Erythroblast (primary cell): ENCODE measurements around the gene TTYH2.

Source experiments
- DNase-seq, 2 experiments: peaks; one replicate each; lab custom pipeline; 2025; lab: John Stamatoyannopoulos, UW
- GATA1 ChIP-seq: IDR thresholded peaks from 2 replicates; pipeline ENCODE4 v1.6.1; 2011; ENCODE audit warnings: low read depth, mild to moderate bottlenecking, control low read depth, low read length, moderate library complexity
- POLR2A ChIP-seq: IDR thresholded peaks from 2 replicates; pipeline ENCODE4 v1.6.1; 2011; ENCODE audit warnings: mild to moderate bottlenecking, low read length

The TTYH2 gene

DNA sequence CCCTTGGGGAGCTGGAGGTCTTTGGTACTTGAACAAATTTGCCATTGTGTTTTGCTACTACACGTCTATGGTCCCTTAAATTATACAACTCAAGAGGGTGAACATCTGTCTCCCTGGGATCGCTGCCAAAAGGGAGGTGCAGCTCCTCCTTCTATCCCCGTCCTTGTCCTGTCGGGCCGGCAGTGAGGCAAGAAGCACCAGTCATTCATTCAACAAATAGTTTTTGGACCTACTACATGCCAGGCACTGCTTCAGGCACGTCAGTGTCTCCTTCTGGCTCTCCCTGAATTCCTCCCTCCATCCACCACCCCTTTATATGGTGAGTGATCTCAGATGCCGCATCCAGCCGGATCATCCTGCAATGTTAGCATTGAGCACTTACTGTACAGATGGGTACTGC is 12.1 kb upstream of the TTYH2 start:
- DNase-seq = peak in 1 of 2 experiments; percentile 16
- TF ChIP-seq POLR2A = no peak
- TF ChIP-seq GATA1 = no peak

DNA sequence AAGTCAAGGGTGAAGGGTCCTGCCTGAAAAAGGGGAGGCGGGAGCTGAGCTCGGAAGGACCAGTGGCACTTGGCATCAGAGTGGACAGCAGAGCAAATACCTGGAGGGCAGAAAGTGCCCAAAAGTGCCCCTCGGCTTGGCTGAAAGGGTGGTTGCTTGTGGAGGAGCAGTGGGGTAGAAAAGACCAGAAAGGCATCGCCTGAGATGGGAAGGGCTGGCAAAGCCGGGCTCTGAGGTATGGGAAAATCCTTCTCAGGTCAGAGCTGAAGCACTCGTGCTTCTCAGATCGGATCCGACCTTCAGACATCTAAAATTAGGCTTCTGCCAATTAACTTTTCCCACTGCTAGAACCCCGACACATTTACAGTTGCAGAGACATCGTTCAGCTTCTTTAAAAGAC is 11.4 kb upstream of the TTYH2 start:
- TF ChIP-seq GATA1 (no peak), POLR2A (no peak)

DNA sequence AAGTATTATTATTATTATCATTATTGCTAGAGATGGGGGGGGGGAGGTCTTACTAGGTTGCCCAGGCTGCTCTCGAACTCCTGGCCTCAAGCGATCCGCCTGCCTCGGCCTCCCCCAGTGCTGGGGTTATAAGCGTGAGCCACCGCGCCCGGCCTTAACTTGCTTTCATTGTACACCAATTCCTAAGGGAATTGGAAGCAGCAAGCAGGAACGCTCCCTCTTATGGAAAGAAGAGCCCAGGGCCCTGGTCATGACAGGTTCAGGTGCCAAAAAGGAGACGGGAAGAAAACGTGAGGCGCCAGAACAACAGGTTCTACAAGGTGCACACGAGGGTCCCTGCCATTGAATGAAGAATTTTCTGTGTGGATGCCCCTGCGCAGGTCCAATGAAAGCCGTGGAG is 10.4 kb upstream of the TTYH2 start:
- TF ChIP-seq POLR2A (no peak), GATA1 (no peak)
- no peak for DNase-seq

More for the DNA sequence above, 11.4 kb upstream of the TTYH2 start:
- DNase-seq = no peak

DNA sequence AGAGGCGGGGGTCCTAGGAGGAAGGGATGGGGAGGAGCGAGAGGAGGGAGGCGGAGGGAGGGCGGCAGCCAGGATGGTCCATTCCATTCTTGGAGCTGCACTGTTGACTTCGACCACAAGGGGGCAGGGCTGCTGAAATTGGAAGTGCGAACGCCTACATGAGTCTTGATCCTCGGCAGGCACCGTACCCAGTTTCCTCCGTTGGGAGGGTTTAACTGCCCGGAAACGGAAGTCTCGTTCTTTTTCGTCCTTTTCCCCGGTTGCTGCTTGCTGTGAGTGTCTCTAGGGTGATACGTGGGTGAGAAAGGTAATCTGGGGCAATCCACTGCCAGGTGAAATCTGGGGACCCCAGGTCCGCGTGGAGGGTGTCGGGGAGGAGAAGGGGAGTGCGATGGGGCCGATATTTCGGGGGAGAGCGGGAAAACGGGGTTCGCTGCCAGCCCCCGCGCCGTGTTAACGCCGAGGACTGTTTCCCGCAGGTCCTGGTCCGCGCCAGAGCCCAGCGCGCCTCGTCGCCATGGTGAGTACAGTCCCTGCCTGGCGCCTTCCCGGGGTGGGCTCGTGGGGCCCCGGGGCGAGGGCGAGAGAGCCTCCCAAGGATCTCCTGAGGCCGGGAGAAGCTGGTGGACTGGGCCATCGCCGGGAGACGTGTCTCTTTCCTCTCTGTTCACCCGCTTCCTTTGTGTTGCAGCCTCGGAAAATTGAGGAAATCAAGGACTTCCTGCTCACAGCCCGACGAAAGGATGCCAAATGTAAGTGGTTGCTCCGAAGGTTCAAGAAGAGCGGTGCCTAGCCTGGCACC is 9.7 kb upstream of the TTYH2 start, which contains the start of gene RPL38:
TSS of gene RPL38 (plus strand) at position 240 of the 802 bp plus-strand sequence. CDS start at position 518, 278 bp downstream.
- TF ChIP-seq POLR2A (peak; percentile 98), GATA1 (no peak)
- peak; percentile 97 to 98 for DNase-seq

DNA sequence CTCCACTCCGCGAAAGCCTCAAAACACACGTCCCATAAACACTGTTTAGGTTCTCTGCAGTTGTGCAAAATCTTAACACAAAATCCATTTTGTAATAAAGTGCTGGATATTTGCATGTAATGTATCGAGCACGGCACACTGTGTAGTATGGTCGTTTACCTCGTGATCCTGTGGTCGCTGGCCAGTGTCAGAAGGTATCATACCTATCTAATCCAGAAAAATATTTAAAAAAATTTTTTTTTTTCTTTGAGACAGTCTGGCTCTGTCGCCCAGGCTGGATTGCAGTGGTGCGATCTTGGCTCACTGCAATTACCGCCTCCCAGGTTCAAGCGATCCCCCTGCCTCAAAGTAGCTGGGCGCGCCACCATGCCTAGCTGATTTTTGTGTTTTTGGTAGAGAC is 8.9 kb upstream of the TTYH2 start:
- no peak for TF ChIP-seq GATA1
- DNase-seq = peak; percentile 29 to 51

DNA sequence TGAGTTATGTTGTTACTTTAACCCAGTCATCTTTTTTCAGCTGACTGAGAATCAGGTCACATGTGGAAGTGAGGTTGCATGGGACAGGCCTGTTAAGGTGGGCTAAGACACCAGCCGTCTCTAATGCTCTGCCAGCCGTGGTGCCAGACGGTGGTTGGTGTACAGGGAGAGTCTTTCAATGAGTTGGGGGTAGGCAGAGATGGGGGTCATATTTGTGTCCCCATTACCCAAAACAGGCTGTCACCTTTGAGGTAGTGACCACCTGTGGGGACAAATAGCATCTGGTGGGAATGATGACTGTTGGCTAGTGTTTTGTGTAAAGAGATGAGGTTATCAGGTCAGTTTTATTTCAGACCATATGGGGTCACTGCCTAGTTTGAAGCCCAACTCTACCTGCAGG is 8.1 kb upstream of the TTYH2 start:
- no peak for DNase-seq
- no peak for TF ChIP-seq GATA1
- TF ChIP-seq POLR2A = no peak

DNA sequence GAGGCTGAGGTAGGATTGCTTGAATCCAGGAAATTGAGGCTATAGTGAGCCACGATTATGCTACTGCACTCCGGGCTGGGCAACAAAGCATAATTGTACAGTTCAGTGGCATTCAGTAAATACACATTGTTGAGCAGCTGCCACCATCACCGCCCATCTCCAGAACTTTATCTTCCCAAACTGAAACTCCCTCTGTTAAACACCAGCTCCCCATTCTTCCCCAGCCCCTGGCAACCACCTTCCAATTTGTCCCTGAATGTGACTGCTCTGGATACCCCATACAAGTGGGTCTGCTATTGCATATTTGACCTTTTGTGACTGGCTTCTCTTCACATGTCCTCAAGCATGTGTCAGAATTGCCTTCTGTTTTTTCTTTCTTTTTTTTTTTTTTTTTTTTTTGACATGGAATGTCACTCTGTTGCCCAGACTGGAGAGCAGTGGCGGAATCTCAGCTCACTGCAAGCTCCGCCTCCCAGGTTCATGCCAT is 7.0 kb upstream of the TTYH2 start:
- TF ChIP-seq POLR2A = no peak
- TF ChIP-seq GATA1 = no peak
- DNase-seq = no peak

DNA sequence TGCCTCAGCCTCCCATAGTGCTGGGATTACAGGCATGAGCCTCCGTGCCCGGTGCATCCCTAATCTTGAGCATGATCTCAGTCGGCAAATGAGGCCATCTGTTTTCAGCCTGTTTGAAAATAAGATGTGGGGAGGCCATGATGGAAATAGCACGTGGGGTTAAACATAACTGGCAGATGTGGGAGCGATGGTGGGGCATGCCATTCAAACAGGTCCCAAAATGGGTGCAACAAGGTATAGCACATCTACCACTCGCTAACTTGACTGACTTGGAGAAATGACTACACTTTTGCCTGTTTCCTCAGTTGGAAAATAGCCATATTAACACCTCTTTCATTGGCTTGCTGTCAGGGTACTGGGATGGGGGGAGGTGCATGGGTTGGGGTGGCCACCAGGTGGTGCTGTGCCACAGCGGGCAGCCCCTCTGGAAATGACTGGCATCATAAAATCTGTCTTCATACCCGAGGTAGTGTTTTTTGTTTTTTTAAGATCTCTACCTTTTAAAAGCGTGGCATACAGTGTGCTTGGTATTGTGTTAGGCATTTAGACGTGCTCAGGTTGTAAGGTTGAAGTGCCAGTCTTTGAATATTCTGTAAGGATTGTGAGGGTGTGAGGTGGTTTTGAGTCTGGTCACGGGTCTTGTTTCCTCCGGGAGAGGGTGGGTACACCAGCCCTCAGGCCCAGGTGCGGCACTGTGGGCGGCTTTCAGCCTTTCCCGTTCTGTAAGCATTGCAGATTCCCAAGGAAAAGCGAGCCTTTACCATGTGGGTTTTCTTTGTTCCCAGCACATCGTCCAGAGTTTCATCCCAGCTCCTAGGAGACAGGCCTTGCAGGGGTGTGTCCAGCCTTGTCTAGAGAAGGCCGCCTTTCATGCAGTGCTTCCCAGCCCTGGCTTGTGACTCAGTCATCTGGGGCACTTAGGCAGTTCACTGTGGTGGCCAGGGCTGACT is 2.9 kb upstream of the TTYH2 start:
- peak; percentile 78 to 89 for DNase-seq
- no peak for TF ChIP-seq GATA1
- peak; percentile 66 for TF ChIP-seq POLR2A

DNA sequence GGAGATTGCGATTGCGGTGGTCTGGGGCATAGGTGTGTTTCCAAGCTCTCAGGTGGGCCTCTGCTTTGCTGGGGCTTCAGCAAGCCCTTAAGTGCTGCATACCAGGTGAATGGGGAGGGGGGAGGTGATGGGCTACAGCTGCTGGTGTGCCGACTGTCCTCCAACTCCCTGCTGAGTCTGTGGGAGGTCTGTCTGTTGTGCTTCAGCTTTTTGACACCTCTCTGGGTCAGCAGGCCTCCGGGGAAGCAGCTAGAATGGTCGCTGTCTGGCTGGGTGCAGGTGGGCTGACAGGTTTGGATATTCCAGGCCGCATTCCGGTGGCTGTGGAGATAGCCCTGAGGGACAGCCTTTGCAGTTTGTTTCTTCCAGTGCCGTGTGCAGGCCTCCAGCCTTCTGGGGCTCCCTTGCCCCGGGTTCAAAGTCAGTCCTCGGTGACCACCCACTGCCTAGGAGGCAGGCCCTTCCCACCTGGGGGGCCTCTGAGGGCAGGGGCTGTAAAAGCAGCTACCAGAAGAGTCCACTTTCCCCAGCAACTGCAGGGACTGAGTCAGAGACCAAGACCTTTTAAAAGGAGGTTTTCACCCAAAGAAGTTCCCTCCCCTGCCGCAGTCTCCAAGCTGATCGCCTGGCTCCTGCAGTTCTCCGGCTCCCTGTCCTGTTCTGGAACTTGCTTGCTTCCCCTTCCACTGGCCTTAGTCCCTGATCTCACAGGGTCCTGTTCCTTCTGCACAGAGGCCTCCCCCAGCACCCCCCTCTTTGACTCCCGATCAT is 2.0 kb upstream of the TTYH2 start:
- peak in 1 of 2 experiments; percentile 40 for DNase-seq
- TF ChIP-seq POLR2A = no peak
- no peak for TF ChIP-seq GATA1

DNA sequence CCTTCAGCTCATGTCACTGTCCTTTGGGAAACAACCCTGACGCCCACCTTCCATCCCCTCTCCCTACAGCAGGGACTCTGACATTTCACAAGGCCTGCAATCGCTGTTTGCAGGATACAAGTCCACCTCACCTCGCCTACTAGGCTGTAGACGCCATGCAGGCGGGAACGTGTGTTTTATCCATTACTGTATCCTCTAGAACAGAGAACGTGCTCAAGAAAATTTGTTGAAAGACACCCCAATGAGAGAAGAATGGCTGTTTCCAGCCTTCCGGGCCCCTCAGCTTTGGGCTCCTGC is 1.5 kb upstream of the TTYH2 start:
- no peak for TF ChIP-seq GATA1
- TF ChIP-seq POLR2A = no peak

DNA sequence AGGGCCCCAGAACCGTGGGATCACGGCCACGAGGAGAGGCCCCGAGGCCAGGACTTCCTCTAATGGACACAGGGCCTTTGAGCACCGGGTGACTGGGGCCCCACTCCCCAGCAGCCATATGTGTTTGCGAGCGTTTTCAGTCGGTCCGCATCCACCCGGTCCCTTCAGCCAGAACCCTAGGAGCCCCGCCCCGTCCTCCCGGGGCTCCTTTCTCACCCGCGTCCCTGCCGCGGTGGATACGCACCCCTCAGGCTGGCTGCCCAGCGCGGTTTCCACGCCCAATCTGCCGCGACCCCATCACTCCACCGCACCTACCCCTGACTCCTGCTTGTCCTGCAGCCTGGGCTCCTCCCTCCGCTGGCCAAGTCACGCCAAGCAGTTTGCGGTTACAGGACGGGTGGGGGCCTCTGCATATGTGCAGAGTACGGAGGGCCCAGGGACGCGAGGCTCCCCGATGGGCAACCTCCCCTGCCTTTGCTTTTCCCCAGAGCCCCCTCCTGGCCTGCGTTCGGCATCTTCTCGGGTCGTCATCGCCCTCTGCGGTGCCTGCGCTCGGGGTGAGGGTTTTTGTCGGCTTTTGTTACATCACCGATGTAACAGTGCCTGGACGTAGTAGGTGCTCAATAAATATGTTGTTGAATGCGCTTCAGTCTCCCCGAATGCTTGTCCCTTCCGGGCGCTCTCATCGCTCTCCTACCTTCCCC is 1.0 kb upstream of the TTYH2 start:
- TF ChIP-seq POLR2A = no peak
- TF ChIP-seq GATA1 = no peak
- DNase-seq = peak; percentile 63 to 72

More for the DNA sequence above, 1.5 kb upstream of the TTYH2 start:
- DNase-seq = peak in 1 of 2 experiments; percentile 40

DNA sequence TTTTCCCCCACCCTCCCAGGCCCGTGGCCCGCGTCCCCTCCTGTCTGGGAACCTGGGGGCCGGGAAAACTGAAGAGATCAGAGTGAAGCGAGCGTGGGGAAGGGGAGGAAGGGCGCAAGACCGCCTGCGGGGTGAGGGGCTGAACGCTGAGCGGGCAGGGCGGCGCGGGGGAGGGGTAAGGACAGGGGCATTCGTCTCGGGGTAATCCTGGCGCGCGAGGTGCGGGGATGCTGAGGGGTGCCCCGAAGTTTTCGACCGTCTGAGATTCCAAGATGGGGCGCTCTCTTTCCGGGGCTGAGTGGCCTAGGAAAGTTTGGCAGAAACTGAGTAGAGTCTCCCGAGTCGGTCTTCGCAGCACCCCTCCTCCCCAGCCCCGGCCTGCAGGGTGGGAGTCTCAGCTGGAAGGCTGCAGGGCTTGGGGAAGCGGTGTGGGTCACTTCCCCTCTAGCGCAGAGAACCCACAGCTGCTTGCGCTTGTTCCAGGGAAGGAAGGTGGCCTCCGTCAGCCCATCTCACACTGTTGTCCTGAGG is 555 bp downstream of the TTYH2 start:
- DNase-seq = peak in 1 of 2 experiments; percentile 37
- TF ChIP-seq POLR2A (no peak), GATA1 (no peak)
